CD4-positive, alpha-beta T cell (primary cell): ENCODE measurements around the gene GAS7. TPM values are rescaled to one million over a fixed set of nuclear protein-coding genes. Genes with fewer than 3 reads are reported as not detected.

Source experiments
- ATAC-seq: fragments of 200-7000 bp; cut with Tn5 transposase; one replicate; pipeline ENCODE4 v1.10.0; 2022; ENCODE audit warnings: mild to moderate bottlenecking; ENCODE audit not compliant: poor library complexity
- CTCF ChIA-PET: fragments of 350-600 bp; sonication (Branson Sonifier 250); formaldehyde crosslinking; loops from one replicate; lab custom pipeline; 2021; ENCODE audit warnings: antibody characterized with exemption, inconsistent platforms; lab: Charles Lee
- POLR2A ChIA-PET: fragments of 350-600 bp; sonication (Branson Sonifier 250); formaldehyde crosslinking; loops from one replicate; lab custom pipeline; 2021; ENCODE audit warnings: antibody characterized with exemption, inconsistent platforms; lab: Charles Lee
- DNase-seq, 14 experiments: peaks; one replicate each; pipeline ENCODE4 v3.0.0-alpha.2; 2013 to 2020; ENCODE audit warnings: mixed read lengths in 2 of 14
- H3K27ac ChIP-seq, 2 donors: one replicate each; pipeline versions ENCODE4 v1.5.1 to v1.7.0; 2013; ENCODE audit warnings: low read length in 2 of 2, low read depth in 1 of 2, mild to moderate bottlenecking in 1 of 2
- H3K27me3 ChIP-seq, 2 experiments: 1 replicate in 1 of 2; 2 replicates in 1 of 2; pipeline versions ENCODE4 v1.6.1 to v1.7.0; 2013; ENCODE audit warnings: low read length in 2 of 2, control low read depth in 1 of 2, mild to moderate bottlenecking in 1 of 2, moderate library complexity in 1 of 2; ENCODE audit not compliant: insufficient read depth in 2 of 2, control insufficient read depth in 1 of 2
- H3K36me3 ChIP-seq: one replicate; pipeline ENCODE4 v1.6.1; 2013; ENCODE audit warnings: low read length, control low read depth; ENCODE audit not compliant: insufficient read depth
- H3K4me1 ChIP-seq: one replicate; pipeline ENCODE4 v1.6.1; 2013; ENCODE audit warnings: low read length, control low read depth; ENCODE audit not compliant: insufficient read depth
- H3K4me3 ChIP-seq: one replicate; pipeline ENCODE4 v1.5.1; 2013; ENCODE audit warnings: mild to moderate bottlenecking, low read length, moderate library complexity
- H3K9me3 ChIP-seq, 2 experiments: 1 replicate in 1 of 2; 2 replicates in 1 of 2; pipeline versions ENCODE4 v1.6.1 to v1.7.0; 2013; ENCODE audit warnings: low read length in 2 of 2, mild to moderate bottlenecking in 2 of 2, control low read depth in 1 of 2, moderate library complexity in 1 of 2; ENCODE audit not compliant: control insufficient read depth in 1 of 2, insufficient read depth in 1 of 2
- H3K27ac Mint-ChIP-seq: one replicate; pipeline ENCODE4 v1.8.0; 2020; ENCODE audit warnings: mixed read lengths
- H3K27me3 Mint-ChIP-seq: one replicate; pipeline ENCODE4 v1.8.0; 2021; ENCODE audit warnings: mixed read lengths
- H3K36me3 Mint-ChIP-seq: one replicate; pipeline ENCODE4 v1.8.0; 2021; ENCODE audit warnings: low read depth, mixed read lengths
- H3K4me1 Mint-ChIP-seq: one replicate; pipeline ENCODE4 v1.8.0; 2021; ENCODE audit warnings: low read depth, mixed read lengths
- H3K4me3 Mint-ChIP-seq: one replicate; pipeline ENCODE4 v1.8.0; 2020; ENCODE audit warnings: mild to moderate bottlenecking, mixed read lengths
- H3K9me3 Mint-ChIP-seq: one replicate; pipeline ENCODE4 v1.8.0; 2020; ENCODE audit warnings: mixed read lengths
- intact Hi-C, 2 experiments: fragments of 100-400 bp; cut with DNase I in 1 of 2; cut with micrococcal nuclease in 1 of 2; formaldehyde crosslinking; loops; one replicate each; pipeline versions ENCODE4 v1.15.1 to v1.9.0; 2023 to 2025; cut with DNase I, micrococcal nuclease
- total RNA-seq, 174 experiments: library from RNA in 2 of 174; stranded (reverse) in 2 of 174; gene quantifications; one replicate each; pipeline ENCODE4 v1.2.3 and lab custom pipeline; 2021 to 2026
- TF ChIP-seq, protein P1 (sequence below): fragments of 200-600 bp; IDR thresholded peaks from one replicate; pipeline ENCODE4 v1.8.0; 2022; ENCODE audit warnings: antibody characterized with exemption, mild to moderate bottlenecking

Gene GAS7
- total RNA-seq, 2 experiments from 2014 or later: 1.8 to 3.4 TPM

DNA sequence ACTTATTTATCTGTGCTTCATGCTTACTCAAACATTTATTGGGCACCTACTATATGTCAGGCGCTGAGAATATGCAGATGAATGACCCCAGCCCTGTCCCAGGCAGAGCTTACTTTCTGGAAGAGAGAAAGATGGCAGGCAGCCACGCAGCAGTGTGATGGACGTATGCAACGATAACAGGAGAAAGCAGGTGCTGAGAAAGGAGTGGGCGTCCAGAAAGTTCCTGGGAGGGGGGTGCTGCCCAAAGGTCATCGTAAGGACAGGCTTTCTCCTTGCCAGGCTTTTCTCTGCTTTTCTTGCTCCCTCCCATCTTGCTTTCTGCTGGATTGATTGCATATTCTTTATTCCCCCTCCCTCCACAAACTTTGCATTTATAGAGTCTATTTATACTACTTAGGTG lies 124.5 kb downstream of the GAS7 start:
- no peaks in the 10 kb centered on the region for H3K4me1 Mint-ChIP-seq
- no peak overlapping the region for H3K27ac Mint-ChIP-seq
- TF ChIP-seq, protein P1, sequence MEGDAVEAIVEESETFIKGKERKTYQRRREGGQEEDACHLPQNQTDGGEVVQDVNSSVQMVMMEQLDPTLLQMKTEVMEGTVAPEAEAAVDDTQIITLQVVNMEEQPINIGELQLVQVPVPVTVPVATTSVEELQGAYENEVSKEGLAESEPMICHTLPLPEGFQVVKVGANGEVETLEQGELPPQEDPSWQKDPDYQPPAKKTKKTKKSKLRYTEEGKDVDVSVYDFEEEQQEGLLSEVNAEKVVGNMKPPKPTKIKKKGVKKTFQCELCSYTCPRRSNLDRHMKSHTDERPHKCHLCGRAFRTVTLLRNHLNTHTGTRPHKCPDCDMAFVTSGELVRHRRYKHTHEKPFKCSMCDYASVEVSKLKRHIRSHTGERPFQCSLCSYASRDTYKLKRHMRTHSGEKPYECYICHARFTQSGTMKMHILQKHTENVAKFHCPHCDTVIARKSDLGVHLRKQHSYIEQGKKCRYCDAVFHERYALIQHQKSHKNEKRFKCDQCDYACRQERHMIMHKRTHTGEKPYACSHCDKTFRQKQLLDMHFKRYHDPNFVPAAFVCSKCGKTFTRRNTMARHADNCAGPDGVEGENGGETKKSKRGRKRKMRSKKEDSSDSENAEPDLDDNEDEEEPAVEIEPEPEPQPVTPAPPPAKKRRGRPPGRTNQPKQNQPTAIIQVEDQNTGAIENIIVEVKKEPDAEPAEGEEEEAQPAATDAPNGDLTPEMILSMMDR: no peak
- ChIA-PET CTCF (no interaction called here), POLR2A (no interaction called here)
- H3K36me3 ChIP-seq: no peaks in the 10 kb centered on the region
- DNase-seq (no peak), ATAC-seq (no peak)
- H3K4me3 Mint-ChIP-seq: no peak overlapping the region
- no peaks in the 10 kb centered on the region for H3K4me1 ChIP-seq
- H3K36me3 Mint-ChIP-seq: no peaks in the 10 kb centered on the region
- no peak overlapping the region for H3K27ac ChIP-seq
- no peaks in the 10 kb centered on the region for H3K27me3 ChIP-seq
- intact Hi-C loops: no loop called here
- no peaks in the 10 kb centered on the region for H3K9me3 ChIP-seq
- peaks cover 8% of the 10 kb centered on the region for H3K9me3 Mint-ChIP-seq
- no peaks in the 10 kb centered on the region for H3K27me3 Mint-ChIP-seq
- H3K4me3 ChIP-seq: no peak overlapping the region

DNA sequence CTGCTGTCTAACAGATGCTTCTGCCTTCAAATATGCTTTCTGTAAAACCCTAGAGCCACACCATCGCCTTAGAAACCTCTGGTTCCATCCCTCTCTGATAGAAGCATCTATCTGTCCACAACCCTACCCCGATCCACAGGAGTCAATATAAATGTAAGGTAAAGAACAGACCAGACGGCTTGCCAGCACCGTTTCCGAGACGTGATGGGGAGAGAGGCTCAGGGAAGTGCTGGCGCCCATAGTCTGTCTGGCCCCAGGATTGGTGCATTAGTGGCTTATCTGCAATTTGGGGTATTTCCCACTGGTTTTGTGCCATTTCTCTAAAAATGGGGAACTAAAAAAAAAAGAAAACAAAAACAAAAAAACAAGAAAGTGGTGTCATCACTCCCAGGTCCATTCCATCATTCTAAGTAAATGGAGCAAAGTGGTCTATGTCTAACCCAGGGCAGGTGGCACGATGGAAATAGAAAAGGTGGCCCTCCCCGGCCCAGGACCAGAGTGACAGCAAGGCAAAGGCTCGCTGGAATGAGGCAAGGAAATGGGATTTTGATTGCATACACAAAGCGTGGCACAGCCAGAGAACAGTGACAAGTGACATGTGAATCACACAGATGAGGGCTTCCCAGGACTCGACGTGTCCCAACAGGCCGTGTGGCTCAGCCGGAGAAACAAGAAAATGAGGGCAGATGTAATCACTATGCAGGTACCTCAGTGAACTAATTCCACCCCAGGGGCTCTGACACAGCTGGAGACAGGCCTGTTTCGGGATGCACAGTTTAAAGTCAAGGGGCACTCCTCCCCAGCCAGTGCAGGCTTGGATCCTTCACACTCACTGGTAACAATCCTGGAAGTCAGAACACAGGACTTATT lies 125.6 kb downstream of the GAS7 start:
- no peak overlapping the region for H3K27ac Mint-ChIP-seq
- Histone ChIP-seq H3K9me3 (no peaks in the 10 kb centered on the region), H3K27me3 (no peaks in the 10 kb centered on the region), H3K36me3 (no peaks in the 10 kb centered on the region), H3K4me3 (no peak overlapping the region), H3K4me1 (no peaks in the 10 kb centered on the region), H3K27ac (no peak overlapping the region)
- ATAC-seq (no peak), DNase-seq (no peak)
- H3K9me3 Mint-ChIP-seq: peaks cover 7% of the 10 kb centered on the region
- intact Hi-C loops: no loop called here
- no peaks in the 10 kb centered on the region for H3K4me1 Mint-ChIP-seq
- H3K36me3 Mint-ChIP-seq: no peaks in the 10 kb centered on the region
- ChIA-PET CTCF (no interaction called here), POLR2A (no interaction called here)
- TF ChIP-seq, protein P1: no peak
- H3K27me3 Mint-ChIP-seq: no peaks in the 10 kb centered on the region
- no peak overlapping the region for H3K4me3 Mint-ChIP-seq

DNA sequence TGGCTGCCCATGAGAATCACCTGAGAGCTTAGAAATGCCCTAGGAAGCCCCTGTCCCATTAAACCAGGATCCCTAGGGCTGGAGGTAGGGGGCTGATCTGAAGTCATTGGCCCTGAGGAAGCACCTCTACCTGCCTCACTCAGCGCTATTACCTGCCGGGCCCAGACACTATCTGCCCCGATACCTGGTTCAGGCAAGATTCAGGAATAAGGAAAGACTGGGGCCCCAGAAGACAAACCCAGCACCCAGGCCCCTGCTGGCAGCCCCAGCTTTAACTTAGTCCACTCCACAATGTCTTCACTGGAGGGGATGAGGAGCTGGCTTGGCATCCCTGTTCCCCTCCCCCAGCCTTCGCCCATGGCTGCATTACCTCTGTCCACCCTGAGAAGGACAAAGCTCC lies 126.3 kb downstream of the GAS7 start:
- Histone ChIP-seq H3K27me3 (no peaks in the 10 kb centered on the region), H3K4me1 (no peaks in the 10 kb centered on the region), H3K4me3 (no peak overlapping the region), H3K27ac (no peak overlapping the region), H3K36me3 (no peaks in the 10 kb centered on the region), H3K9me3 (no peaks in the 10 kb centered on the region)
- no peaks in the 10 kb centered on the region for H3K36me3 Mint-ChIP-seq
- intact Hi-C loops: no loop called here
- no peaks in the 10 kb centered on the region for H3K4me1 Mint-ChIP-seq
- H3K9me3 Mint-ChIP-seq: peaks cover 2% of the 10 kb centered on the region
- H3K27me3 Mint-ChIP-seq: no peaks in the 10 kb centered on the region
- POLR2A ChIA-PET: no interaction called here
- CTCF ChIA-PET: no interaction called here
- TF ChIP-seq, protein P1: no peak
- DNase-seq (no peak), ATAC-seq (no peak)
- H3K4me3 Mint-ChIP-seq: no peak overlapping the region
- H3K27ac Mint-ChIP-seq: no peak overlapping the region
